Neural cell (in vitro differentiated cells): ENCODE results near the gene NF2. TPM values are rescaled to one million over a fixed set of nuclear protein-coding genes. Genes with fewer than 3 reads are reported as not detected.

ENCODE experiments used
- H2AFZ ChIP-seq: fragments of 200-600, 300-800 bp; sonication (generic), shearing (Covaris generic); 2 replicates; pipeline ENCODE4 v1.6.0; 2014; ENCODE audit warnings: low read depth, mild to moderate bottlenecking, antibody characterized with exemption, low read length, moderate library complexity
- H3F3A ChIP-seq: fragments of 200-600 bp; shearing (Covaris generic); 2 replicates; pipeline ENCODE4 v1.6.1; 2016; ENCODE audit warnings: mild to moderate bottlenecking, moderate library complexity, mixed read lengths, antibody characterized with exemption, low read length; ENCODE audit not compliant: insufficient read depth, poor library complexity, severe bottlenecking
- H3K27ac ChIP-seq: fragments of 200-600, 300-800 bp; sonication (generic), shearing (Covaris generic); 2 replicates; pipeline ENCODE4 v1.5.1; 2014; ENCODE audit warnings: mild to moderate bottlenecking, low read length, moderate library complexity
- H3K27me3 ChIP-seq: fragments of 300-800, 200-600 bp; sonication (generic), shearing (Covaris generic); 2 replicates; pipeline ENCODE4 v1.6.0; 2014; ENCODE audit warnings: mild to moderate bottlenecking, low read depth, low read length, moderate library complexity; ENCODE audit not compliant: insufficient read depth
- H3K36me3 ChIP-seq: fragments of 300-800, 200-600 bp; sonication (generic), shearing (Covaris generic); 2 replicates; pipeline ENCODE4 v1.5.1; 2014; ENCODE audit warnings: mild to moderate bottlenecking, antibody characterized with exemption, low read length, moderate library complexity; ENCODE audit not compliant: insufficient read depth
- H3K4me2 ChIP-seq: fragments of 300-800, 200-600 bp; sonication (generic), shearing (Covaris generic); 2 replicates; pipeline ENCODE4 v1.6.0; 2014; ENCODE audit warnings: mild to moderate bottlenecking, low read length
- H3K4me3 ChIP-seq: fragments of 300-800, 200-600 bp; sonication (generic), shearing (Covaris generic); 2 replicates; pipeline ENCODE4 v1.5.1; 2014; ENCODE audit warnings: mild to moderate bottlenecking, low read length, moderate library complexity
- H3K79me2 ChIP-seq: fragments of 200-600 bp; shearing (Covaris generic); replicated peaks from 2 replicates; pipeline ENCODE4 v1.6.0; 2014; ENCODE audit warnings: mild to moderate bottlenecking, low read length, moderate library complexity; ENCODE audit not compliant: insufficient read depth
- H3K9ac ChIP-seq: fragments of 300-800, 200-600 bp; sonication (generic), shearing (Covaris generic); 2 replicates; pipeline ENCODE4 v1.6.1; 2016; ENCODE audit warnings: mild to moderate bottlenecking, low read length, mixed read lengths
- H3K9me2 ChIP-seq: fragments of 200-600 bp; shearing (Covaris generic); 2 replicates; pipeline ENCODE4 v1.6.1; 2016; ENCODE audit warnings: mild to moderate bottlenecking, low read length, mixed read lengths; ENCODE audit not compliant: insufficient read depth
- H3K9me3 ChIP-seq: fragments of 200-600, 300-800 bp; sonication (generic), shearing (Covaris generic); 2 replicates; pipeline ENCODE4 v1.6.1; 2016; ENCODE audit warnings: mild to moderate bottlenecking, mixed run types, low read length, moderate library complexity, mixed read lengths
- H4K20me1 ChIP-seq: fragments of 200-600 bp; shearing (Covaris generic); 2 replicates; pipeline ENCODE4 v1.6.1; 2016; ENCODE audit warnings: mild to moderate bottlenecking, mixed run types; ENCODE audit not compliant: insufficient read depth
- CTCF ChIP-seq: fragments of 450-650 bp; IDR thresholded peaks from 2 replicates; pipeline ENCODE4 v1.5.1; 2014; ENCODE audit warnings: antibody characterized with exemption, mild to moderate bottlenecking, moderate library complexity; ENCODE audit not compliant: poor library complexity, severe bottlenecking
- EP300 ChIP-seq: fragments of 450-650 bp; conservative IDR thresholded peaks from 2 replicates; pipeline ENCODE4 v1.6.1; 2014; ENCODE audit warnings: antibody characterized with exemption, mild to moderate bottlenecking, moderate library complexity; ENCODE audit not compliant: poor library complexity, severe bottlenecking
- EZH2 ChIP-seq: fragments of 200-600, 300-800 bp; shearing (Covaris generic), sonication (generic); IDR thresholded peaks from 2 replicates; pipeline ENCODE4 v1.6.1; 2014; ENCODE audit warnings: antibody characterized with exemption, low read length, borderline replicate concordance, mild to moderate bottlenecking; ENCODE audit not compliant: insufficient read depth, poor library complexity, severe bottlenecking
- MXI1 ChIP-seq: fragments of 450-650 bp; conservative IDR thresholded peaks from 2 replicates; pipeline ENCODE4 v1.6.1; 2014; ENCODE audit warnings: antibody characterized with exemption, mild to moderate bottlenecking; ENCODE audit not compliant: poor library complexity, severe bottlenecking
- POLR2AphosphoS5 ChIP-seq: IDR thresholded peaks from 2 replicates; pipeline ENCODE4 v1.6.1; 2012
- RAD21 ChIP-seq: fragments of 450-650 bp; conservative IDR thresholded peaks from 2 replicates; pipeline ENCODE4 v1.6.1; 2014; ENCODE audit warnings: antibody characterized with exemption, mild to moderate bottlenecking, moderate library complexity
- REST ChIP-seq: IDR thresholded peaks from 2 replicates; pipeline ENCODE4 v1.6.1; 2012; ENCODE audit warnings: borderline replicate concordance
- SMC3 ChIP-seq: fragments of 450-650 bp; conservative IDR thresholded peaks from 2 replicates; pipeline ENCODE4 v1.6.1; 2014; ENCODE audit warnings: antibody characterized with exemption, mild to moderate bottlenecking, moderate library complexity; ENCODE audit not compliant: poor library complexity
- TAF1 ChIP-seq: IDR thresholded peaks from 2 replicates; pipeline ENCODE4 v1.6.1; 2012; ENCODE audit warnings: low read depth
- polyA plus RNA-seq: library from polyadenylated mRNA; depleted of rRNA; stranded (reverse); fragments of >200 nt; gene quantifications from 2 replicates; pipeline ENCODE4 v1.2.3, GENCODE V29; 2014

The NF2 gene
- polyA plus RNA-seq, 1 donor from 2014 or later = 18.7 TPM

GRCh38 chr22:29706486-29706885 lies 103.1 kb downstream of the NF2 start:
- no peak overlapping the region for H3K9ac ChIP-seq
- TF ChIP-seq REST (no peak), RAD21 (no peak), EZH2 (no peak), EP300 (no peak), CTCF (no peak), SMC3 (no peak), MXI1 (no peak), POLR2AphosphoS5 (no peak), TAF1 (no peak)

GRCh38 chr22:29707010-29707409 lies 103.6 kb downstream of the NF2 start:
- Histone ChIP-seq H3K4me3 (no peak overlapping the region), H3K79me2 (no peaks in the 10 kb centered on the region), H3K9ac (no peak overlapping the region), H3K36me3 (no peaks in the 10 kb centered on the region), H2AFZ (no peak overlapping the region), H3K9me3 (no peaks in the 10 kb centered on the region), H3K27me3 (no peaks in the 10 kb centered on the region), H3F3A (no peaks in the 10 kb centered on the region), H3K4me2 (no peak overlapping the region), H3K27ac (no peak overlapping the region), H3K9me2 (no peaks in the 10 kb centered on the region), H4K20me1 (no peaks in the 10 kb centered on the region)
- TF ChIP-seq MXI1 (no peak), TAF1 (no peak), CTCF (no peak), EP300 (no peak), POLR2AphosphoS5 (no peak), EZH2 (no peak)

More at GRCh38 chr22:29706486-29706885, 103.1 kb downstream of the NF2 start:
- Histone ChIP-seq H4K20me1 (no peaks in the 10 kb centered on the region), H3K36me3 (no peaks in the 10 kb centered on the region), H3K9me2 (no peaks in the 10 kb centered on the region), H3F3A (no peaks in the 10 kb centered on the region), H3K9me3 (no peaks in the 10 kb centered on the region), H3K79me2 (no peaks in the 10 kb centered on the region), H3K4me3 (no peak overlapping the region), H3K27me3 (no peaks in the 10 kb centered on the region), H3K27ac (no peak overlapping the region), H3K4me2 (no peak overlapping the region), H2AFZ (no peak overlapping the region)
